T-helper 1 cell (primary cell): ENCODE results near the gene SLC18B1.

Source experiments
- DNase-seq, 5 donors: peaks; one replicate each; pipeline ENCODE4 v3.0.0-alpha.2; 2012 to 2020
- total RNA-seq, 4 donors: gene quantifications; one replicate each; lab custom pipeline; 2026; lab: John Stamatoyannopoulos, UW

Gene SLC18B1
- 16.1 to 30.2 (median 19.6) reads per million in 4 donors for total RNA-seq

- DNase-seq = peak; percentile 19 to 52 (median 42)
Measured at GRCh38 chr6:132797951-132798868, at the start of gene SLC18B1. Gene SLC18B1, minus strand, starts transcription at chr6:132798637. Its CDS starts 181 bp downstream, at chr6:132798456.

- no peak for DNase-seq
Measured at GRCh38 chr6:132843316-132844035, 45.0 kb upstream of the SLC18B1 start.

GRCh38 chr6:132841966-132842365 is 43.5 kb upstream of the SLC18B1 start:
- no peak for DNase-seq

- no peak for DNase-seq
Measured at GRCh38 chr6:132832891-132833290, 34.5 kb upstream of the SLC18B1 start.

- no peak for DNase-seq
Measured at GRCh38 chr6:132830334-132830751, 31.9 kb upstream of the SLC18B1 start.

GRCh38 chr6:132820629-132821381 is 22.4 kb upstream of the SLC18B1 start:
- DNase-seq = no peak

GRCh38 chr6:132819405-132820161 is 21.1 kb upstream of the SLC18B1 start:
- DNase-seq = no peak

- DNase-seq = no peak
Measured at GRCh38 chr6:132818404-132819359, 20.2 kb upstream of the SLC18B1 start.

- no peak for DNase-seq
Measured at GRCh38 chr6:132817554-132818403, 19.3 kb upstream of the SLC18B1 start.

- no peak for DNase-seq
Measured at GRCh38 chr6:132816660-132817059, 18.2 kb upstream of the SLC18B1 start.

GRCh38 chr6:132814716-132815570 is 16.5 kb upstream of the SLC18B1 start:
- no peak for DNase-seq

- DNase-seq = peak in 4 of 5 donors; percentile 8 to 65 (median 24)
Measured at GRCh38 chr6:132813173-132813856, 14.9 kb upstream of the SLC18B1 start.

GRCh38 chr6:132812756-132813172 is 14.3 kb upstream of the SLC18B1 start:
- DNase-seq = no peak

- DNase-seq = peak in 1 of 5 donors; percentile 20
Measured at GRCh38 chr6:132812255-132812732, 13.9 kb upstream of the SLC18B1 start.

- no peak for DNase-seq
Measured at GRCh38 chr6:132811276-132811675, 12.8 kb upstream of the SLC18B1 start.

- DNase-seq = no peak
Measured at GRCh38 chr6:132805548-132805947, 7.1 kb upstream of the SLC18B1 start.

GRCh38 chr6:132804251-132804650 is 5.8 kb upstream of the SLC18B1 start:
- no peak for DNase-seq

GRCh38 chr6:132800656-132801055 is 2.2 kb upstream of the SLC18B1 start:
- no peak for DNase-seq
